NB4 (cell line): ENCODE results near the gene MYLIP.

Experiments
- DNase-seq: peaks from one replicate; pipeline ENCODE4 v3.0.0; 2010; ENCODE audit warnings: low read depth
- H3K4me3 ChIP-seq: one replicate; pipeline ENCODE4 v1.5.1; 2011; ENCODE audit warnings: mild to moderate bottlenecking, low read depth, low read length, moderate library complexity
- CTCF ChIP-seq: IDR thresholded peaks from one replicate; pipeline ENCODE4 v1.5.1; 2012; ENCODE audit warnings: low read depth, low read length
- MAX ChIP-seq: IDR thresholded peaks from 2 replicates; pipeline ENCODE4 v1.6.1; 2011; ENCODE audit warnings: low read depth, low read length
- MYC ChIP-seq: IDR thresholded peaks from 2 replicates; pipeline ENCODE4 v1.6.1; 2011; ENCODE audit warnings: low read depth, low read length
- POLR2A ChIP-seq: IDR thresholded peaks from 2 replicates; pipeline ENCODE4 v1.6.1; 2011; ENCODE audit warnings: mild to moderate bottlenecking; ENCODE audit not compliant: insufficient read length; ENCODE audit errors: extremely low read depth

The MYLIP gene

GRCh38 chr6:16092140-16092539, 36.7 kb upstream of the MYLIP start:
- DNase-seq: peak; percentile 60
- TF ChIP-seq MAX (no peak), CTCF (no peak), MYC (no peak), POLR2A (no peak)
- H3K4me3 ChIP-seq: no peak overlapping the region

- DNase-seq: peak; percentile 72
- H3K4me3 ChIP-seq: no peak overlapping the region
- no peak for TF ChIP-seq MYC
- TF ChIP-seq MAX: no peak
- TF ChIP-seq POLR2A: no peak
- no peak for TF ChIP-seq CTCF
These were observed 35.9 kb upstream of the MYLIP start for GRCh38 chr6:16092990-16093389.

- DNase-seq: no peak
- no peak for TF ChIP-seq CTCF
- TF ChIP-seq MAX: no peak
- TF ChIP-seq MYC: no peak
- no peak for TF ChIP-seq POLR2A
- no peak overlapping the region for H3K4me3 ChIP-seq
These were observed 33.7 kb upstream of the MYLIP start for GRCh38 chr6:16095180-16095579.

GRCh38 chr6:16097382-16098171, 31.3 kb upstream of the MYLIP start:
- no peak overlapping the region for H3K4me3 ChIP-seq
- TF ChIP-seq MYC: no peak
- no peak for TF ChIP-seq MAX
- no peak for TF ChIP-seq POLR2A
- TF ChIP-seq CTCF: no peak
- no peak for DNase-seq

- TF ChIP-seq CTCF: no peak
- TF ChIP-seq MAX: no peak
- no peak for TF ChIP-seq MYC
- TF ChIP-seq POLR2A: no peak
- no peak for DNase-seq
- no peak overlapping the region for H3K4me3 ChIP-seq
These were observed 30.7 kb upstream of the MYLIP start for GRCh38 chr6:16098211-16098610.

GRCh38 chr6:16102208-16102607, 26.7 kb upstream of the MYLIP start:
- no peak overlapping the region for H3K4me3 ChIP-seq
- TF ChIP-seq CTCF: no peak
- TF ChIP-seq MYC: no peak
- TF ChIP-seq POLR2A: no peak
- TF ChIP-seq MAX: no peak
- DNase-seq: no peak
